GM18499 (cell line): Measurements from ENCODE around the gene PIP.
"Not testable (repeated sequence)": the region's sequence is repeated elsewhere in the genome, so short reads cannot be mapped to it uniquely, and the experiment has no call there.

Source experiments
- ATAC-seq: cut with Tn5 transposase; IDR thresholded peaks from one replicate; pipeline ENCODE4 v1.9.1; 2021; ENCODE audit warnings: moderate number of reproducible peaks; ENCODE audit not compliant: insufficient read depth, unreplicated experiment

Gene PIP, protein sequence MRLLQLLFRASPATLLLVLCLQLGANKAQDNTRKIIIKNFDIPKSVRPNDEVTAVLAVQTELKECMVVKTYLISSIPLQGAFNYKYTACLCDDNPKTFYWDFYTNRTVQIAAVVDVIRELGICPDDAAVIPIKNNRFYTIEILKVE

DNA sequence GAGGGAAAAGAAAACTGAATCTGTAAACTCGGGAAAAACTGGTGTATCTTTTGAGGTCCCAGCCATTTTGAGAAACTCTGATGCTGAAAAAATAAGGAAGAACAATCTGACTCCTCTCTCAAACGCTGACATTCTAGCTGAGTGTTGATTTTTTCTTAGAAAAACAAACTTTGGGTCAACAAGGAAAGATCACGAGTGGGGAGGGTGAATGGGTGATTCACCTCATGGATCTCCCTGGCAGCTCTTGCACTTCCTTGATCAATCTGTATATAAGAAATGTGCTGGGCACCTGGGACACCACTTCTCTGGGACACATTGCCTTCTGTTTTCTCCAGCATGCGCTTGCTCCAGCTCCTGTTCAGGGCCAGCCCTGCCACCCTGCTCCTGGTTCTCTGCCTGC is at the start of gene PIP:
PIP (plus strand) TSS at position 297 of the 400 bp plus-strand sequence; CDS start at position 337, 40 bp downstream.
- ATAC-seq = no peak

DNA sequence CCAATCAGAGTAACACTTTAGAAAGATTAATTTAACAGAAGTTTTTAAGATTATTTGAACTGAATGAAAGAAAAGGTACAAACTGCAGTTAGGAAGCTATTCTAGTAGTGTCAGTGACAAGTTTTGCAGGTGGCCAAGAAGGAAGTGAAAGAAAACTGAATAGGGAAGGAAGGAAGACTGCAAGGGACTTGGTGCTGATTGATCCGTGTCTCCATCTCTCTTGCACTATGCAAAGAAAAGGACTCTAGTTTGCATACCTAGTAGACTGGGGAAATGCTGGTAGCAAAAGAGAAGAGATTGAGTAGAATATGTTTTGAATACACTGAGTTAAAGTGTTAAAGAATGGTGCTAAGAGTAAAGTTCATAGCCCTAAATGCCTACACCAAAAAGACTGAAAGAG is 46.8 kb upstream of the PIP start:
- ATAC-seq = no peak

DNA sequence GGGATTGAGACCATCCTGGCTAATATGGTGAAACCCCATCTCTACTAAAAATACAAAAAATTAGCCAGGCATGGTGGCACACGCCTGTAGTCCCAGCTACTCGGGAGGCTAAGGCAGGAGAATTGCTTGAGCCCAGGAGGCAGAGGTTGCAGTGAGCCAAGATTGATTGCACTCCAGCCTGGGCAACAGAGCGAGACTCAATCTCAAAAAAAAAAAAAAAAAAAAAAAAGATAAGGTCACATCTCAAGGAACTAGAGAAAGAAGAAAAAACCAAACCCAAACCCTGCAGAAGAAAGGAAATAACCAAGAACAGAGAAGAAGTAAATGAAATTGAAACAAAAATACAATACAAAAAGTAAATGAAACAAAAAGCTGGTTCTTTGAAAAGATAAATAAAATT is 46.3 kb upstream of the PIP start:
- ATAC-seq = not testable (repeated sequence)

DNA sequence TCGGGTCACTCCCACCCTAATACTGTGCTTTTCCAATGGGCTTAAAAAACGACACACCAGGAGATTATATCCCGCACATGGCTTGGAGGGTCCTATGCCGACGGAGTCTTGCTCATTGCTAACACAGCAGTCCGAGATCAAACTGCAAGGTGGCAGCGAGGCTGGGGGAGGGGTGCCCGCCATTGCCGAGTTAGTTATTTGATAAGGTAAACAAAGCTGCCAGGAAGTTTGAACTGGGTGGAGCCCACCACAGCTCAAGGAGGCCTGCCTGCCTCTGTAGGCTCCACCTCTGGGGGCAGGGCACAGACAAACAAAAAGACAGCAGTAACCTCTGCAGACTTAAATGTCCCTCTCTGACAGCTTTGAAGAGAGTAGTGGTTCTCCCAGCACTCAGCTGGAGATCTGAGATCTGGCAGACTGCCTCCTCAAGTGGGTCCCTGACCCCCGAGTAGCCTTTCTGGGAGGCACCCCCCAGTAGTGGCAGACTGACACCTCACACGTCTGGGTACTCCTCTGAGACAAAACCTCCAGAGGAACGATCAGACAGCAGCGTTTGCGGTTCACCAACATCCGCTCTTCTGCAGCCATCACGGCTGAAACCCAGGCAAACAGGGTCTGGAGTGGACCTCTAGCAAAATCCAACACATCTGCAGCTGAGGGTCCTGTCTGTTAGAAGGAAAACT is 43.2 kb upstream of the PIP start:
- ATAC-seq = not testable (repeated sequence)

DNA sequence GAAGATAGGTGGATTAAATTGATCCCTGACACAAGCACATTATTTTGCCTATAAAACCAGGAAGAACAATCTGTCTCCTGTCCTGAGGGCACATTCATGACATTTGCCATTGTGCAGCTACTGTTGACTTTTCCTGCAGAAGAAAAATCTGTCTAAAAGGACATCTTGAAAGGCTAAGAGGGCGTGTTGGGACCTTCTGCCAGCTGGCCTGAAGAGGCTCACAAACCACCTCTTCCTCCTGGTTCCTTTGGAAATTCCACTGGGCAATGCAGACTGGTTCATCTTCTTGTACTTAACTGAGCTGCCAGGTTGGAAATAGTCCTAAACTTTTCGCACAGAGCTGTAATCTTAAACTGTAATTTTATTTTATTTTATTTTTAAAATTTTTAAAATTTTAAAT is 35.7 kb upstream of the PIP start:
- ATAC-seq = no peak

DNA sequence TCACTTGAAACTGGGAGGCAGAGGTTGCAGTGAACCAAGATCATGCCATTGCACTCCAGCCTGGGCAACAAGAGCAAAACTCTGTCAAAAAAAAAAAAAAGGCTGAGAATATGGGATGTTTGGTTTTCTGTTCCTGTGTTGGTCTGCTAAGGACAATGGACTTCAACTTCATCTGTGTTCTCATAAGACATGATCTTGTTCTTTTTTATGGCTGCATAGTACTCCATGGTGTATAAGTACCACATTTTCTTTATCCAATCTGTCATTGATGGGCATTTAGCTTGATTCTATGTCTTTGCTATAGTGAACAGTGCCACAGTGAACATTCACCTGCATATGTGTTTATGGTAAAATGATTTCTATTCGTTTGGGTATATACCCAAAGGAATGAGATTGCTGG is 32.3 kb upstream of the PIP start:
- not testable (repeated sequence) for ATAC-seq

DNA sequence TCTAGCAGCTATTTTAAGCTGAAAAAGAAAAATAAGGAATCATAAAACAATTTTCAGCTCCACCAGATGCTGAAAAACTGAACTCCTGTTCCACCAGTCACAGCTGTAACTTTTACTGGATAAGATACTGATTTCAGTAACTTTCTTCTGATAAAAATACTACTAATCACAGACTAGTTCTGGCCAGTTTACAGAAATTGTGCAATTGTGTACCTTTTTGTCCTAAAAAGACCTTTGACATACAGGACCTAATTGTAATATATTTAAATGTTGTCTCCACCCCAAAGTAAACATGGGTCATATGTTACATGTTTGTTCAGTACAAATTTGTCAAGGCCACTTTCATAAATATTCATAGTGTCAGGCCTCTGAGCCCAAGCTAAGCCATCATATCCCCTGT is 27.1 kb upstream of the PIP start:
- ATAC-seq = no peak

DNA sequence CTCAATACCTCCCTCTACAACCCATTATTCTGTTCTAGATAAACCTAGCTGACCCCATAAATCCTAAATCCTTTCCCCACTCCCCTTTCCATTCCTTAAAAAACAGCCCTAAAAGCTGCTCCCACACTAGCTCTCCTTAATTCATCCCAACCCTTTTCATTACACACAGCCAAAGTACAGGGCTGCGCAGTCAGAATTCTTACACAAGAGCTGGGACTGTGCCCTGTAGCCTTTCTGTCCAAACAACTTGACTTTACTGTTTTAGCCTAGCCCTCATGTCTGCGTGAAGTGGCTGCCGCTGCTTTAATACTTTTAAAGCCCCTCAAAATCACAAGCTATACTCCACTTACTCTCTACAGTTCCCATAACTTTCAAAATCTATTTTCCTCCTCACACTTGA is 23.9 kb upstream of the PIP start:
- not testable (repeated sequence) for ATAC-seq

DNA sequence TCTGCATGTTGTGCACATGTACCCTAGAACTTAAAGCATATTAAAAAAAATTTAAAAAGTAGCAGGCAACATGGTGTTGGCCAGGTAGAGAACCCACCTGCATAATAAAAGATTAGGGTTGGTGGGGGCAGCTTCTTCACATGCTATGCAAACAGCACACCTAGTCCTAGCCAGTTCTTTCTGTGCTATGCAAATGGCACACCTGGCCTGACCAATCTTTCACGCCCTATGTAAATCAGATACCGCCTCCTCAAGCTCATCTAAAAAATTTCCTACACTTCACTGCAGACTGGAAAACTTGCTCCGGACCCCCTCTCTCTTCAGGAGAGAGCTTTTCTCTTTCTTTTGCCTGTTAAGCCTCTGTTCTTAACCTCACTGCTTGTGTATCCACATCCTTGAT is 14.5 kb upstream of the PIP start:
- no peak for ATAC-seq

DNA sequence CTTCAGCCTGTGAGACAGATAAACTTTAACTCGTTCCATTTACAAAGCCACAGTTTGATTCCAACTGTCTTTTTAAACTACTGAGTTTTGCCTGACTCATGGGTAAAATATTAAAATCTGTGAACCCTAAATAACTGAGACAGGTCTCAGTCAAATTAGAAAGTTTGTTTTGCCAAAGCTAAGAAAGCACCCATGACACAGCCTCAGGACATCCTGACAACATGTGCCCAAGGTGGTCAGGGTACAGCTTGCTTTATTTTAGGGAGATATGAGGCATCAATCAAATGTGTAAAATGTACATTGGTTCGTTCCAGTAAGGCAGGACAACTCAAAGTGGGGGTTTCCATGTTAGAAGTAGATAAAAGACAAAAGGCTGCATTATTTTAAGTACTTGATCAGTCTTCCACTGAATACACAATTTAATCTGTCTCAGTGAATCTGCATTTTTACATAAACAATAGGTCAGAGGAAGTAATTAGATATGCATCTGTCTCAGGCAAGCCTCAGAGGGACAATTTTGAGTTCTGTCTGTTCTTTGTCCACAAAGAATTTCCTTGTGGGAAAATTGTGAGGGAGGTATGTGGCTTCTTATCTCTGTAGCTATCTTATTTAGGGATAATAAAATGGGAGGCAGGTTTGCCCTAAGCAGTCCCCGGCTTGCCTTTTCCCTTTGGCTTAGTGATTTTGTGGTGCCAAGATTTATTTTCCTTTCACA is 11.0 kb upstream of the PIP start:
- no peak for ATAC-seq

DNA sequence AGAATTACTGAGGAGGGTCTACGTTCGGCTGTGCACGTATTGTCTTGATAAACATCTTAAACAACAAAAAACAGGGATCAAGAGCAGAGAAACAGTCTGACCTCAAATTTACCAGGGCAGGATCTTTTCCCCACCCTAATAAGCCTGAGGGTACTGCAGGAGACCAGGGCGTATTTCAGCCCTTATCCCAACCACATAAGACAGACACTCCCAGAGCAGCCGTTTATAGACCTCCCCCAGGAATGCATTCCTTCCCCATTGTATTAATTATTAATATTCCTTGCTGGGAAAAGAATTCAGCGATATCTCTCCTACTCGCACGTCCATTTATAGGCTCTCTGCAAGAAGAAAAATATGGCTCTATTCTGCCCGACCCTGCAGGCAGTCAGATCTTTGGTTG is 8.6 kb upstream of the PIP start:
- not testable (repeated sequence) for ATAC-seq

DNA sequence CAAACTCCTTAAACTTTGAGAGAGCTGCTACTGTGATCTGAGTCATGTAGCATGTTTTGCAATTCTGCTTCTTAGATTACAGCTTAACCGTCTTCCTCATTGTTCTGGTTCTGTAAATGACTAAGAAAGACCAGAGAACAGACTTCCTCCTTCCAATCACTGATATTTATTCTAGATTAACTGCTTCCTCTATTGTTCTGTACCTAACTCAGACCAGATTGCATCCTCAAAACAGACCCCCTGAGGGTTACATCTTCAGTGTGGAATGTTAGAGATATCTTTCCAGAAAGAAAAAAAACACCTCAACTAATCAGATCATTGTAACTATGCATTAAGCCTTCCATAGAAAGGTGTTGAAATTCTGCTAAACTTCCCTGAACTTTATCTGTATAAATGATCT is 5.7 kb upstream of the PIP start:
- no peak for ATAC-seq

DNA sequence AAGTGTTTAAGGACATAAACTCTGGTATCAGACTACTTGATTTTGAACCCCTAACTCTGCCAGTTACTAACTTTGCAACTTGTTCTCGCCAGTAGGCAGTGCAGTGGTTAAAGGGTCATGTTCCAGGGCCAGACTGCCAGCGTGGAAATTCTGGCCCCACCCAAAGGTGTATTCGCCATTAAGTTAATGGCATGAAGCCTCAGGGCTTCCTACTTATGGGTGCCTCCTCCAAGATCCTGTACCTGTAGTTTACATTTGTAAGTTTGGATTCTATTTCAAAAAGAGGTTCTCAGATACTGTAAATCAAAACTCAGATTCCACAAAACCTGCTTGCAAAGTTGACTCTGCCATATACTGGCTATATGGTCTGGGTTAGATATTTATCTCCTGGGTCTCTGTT is 2.8 kb upstream of the PIP start:
- no peak for ATAC-seq

DNA sequence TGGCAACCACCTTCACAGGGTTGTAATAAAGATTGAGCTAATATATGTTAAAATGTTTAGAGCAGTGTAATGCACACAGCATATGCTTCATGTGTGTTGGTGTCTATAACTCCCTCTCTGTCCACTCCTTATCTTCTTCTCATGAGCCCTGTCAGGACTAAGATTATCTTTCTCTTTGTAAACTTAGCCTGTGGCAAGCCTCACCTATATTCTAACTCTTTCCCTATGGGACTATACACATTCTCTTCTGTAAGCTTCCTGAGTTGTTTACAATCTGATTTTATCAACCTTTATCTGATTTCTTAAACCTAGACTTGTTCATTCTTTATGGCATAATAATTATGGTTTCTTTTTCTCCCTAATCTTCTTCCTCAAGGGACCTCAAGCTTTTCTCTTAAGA is 2.4 kb upstream of the PIP start:
- no peak for ATAC-seq

DNA sequence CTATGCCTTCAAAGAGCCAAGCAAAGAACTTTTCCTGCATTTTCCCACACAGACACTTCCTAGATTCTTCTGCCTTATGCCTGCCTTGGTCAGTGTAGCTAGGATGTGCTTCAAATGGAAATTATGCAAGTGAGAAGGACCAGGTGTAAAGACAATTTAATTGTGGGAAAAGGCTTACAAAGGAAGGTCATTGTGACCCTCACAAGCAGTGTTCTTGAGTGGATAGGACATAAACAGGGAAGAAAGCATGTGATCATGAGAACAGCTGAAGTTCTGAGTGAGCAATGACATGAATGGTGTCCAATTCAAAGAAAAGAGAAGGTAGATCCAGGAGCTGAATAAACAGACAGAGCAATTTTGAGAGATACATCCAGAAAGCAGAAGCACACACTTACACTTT is 1.3 kb upstream of the PIP start:
- no peak for ATAC-seq

DNA sequence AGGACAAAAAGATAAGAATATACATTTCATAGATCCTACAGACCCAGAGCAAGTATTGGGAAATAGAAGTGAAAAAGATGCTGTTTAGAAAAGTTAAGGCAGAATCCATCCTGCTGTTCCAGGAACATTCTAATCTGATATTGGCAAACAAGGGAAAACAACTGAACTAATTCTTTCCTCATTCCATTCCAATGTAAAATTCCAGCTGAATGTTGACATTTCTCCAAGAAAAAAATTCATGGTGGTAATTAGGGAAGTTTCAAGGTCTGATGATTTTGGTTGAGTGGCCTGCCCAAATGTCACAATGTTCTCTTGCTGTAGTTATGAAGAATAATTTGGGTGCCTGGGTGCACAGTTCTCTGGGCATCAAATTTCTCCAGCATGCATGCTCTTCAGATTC is 15.2 kb downstream of the PIP start:
- no peak for ATAC-seq

DNA sequence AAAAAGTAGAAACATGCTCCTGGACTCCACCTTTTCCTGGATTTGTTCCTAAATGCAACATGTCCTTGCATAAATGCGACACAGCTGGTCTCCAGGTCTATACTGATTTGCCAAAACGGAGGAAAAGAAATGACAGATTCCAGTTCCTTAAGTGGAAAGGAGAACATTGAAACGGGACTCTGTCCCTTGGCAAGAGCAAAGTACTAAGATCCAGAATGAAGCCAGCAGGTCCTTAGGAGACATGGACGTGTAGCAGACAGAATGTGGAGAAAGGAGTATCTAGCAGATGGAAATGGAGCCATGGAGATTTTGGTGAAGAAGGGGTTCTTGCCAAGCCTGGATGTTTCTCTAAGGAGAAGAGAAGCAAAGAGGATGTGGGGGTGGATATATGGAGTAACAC is 16.2 kb downstream of the PIP start:
- ATAC-seq = no peak

DNA sequence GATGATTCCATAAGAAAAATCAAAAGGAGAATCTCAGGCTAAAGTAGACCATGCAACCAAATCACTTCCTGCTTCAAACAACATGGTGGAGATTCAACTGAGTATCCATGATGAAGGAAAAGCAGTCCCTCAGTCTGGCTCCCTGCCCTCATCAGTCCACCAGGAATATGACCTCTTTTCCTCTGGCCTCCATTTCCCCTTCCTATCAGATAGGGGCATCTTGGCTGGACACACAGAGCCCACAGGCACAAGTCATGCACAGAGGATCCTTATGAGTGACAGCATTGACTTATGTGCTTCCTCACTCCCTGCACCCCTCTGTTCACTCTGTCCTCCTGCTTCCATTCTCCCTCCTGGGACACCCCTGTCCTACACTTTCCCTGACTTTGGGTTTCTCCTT is 16.8 kb downstream of the PIP start:
- no peak for ATAC-seq

DNA sequence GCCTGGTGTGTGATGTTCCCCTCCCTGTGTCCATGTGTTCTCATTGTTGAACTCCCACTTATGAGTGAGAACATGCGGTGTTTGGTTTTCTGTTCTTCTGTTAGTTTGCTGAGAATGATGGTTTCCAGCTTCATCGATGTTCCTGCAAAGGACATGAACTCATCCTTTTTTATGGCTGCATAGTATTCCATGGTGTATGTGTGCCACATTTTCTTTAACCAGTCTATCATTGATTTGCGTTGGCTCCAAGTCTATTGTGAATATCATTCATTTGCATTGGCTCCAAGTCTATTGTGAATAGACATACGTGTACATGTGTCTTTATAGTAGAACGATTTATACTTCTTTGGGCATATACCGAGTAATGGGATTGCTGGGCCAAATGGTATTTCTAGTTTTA is 18.8 kb downstream of the PIP start:
- ATAC-seq = not testable (repeated sequence)

DNA sequence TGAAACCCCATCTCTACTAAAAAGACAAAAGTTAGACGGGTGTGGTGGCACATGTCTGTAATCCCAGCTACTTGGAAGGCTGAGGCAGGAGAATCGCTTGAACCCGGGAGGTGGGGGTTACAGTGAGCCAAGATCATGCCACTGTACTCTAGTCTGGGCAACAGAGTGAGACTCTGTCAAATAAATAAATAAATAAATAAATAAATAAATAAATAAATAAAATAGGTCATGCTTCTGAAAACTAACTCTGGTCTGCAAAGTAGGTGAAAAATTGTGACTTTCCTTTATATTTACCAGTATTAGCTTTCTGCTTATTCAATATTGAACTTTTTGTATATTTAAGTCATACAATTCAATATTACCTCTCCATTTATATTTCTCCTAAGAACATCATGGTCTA is 26.7 kb downstream of the PIP start:
- not testable (repeated sequence) for ATAC-seq

DNA sequence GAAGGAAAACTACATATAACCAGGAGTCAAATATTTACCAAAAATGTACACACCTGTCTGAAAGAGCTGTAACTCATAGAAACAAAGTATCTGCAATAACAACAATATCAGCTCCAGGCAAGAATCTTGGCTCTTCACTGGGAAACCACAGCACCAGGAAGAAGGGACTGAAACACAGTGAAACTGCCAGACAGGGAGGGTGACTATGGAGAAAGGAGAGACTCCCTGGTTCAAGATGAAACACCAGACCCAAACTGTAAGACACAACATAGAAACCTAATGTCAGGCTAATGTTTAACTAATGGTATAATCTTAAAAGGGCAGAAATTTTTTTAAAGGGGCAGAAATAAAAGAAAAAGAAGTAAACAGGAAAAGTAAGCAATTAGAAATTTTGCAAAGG is 39.8 kb downstream of the PIP start:
- ATAC-seq = no peak

DNA sequence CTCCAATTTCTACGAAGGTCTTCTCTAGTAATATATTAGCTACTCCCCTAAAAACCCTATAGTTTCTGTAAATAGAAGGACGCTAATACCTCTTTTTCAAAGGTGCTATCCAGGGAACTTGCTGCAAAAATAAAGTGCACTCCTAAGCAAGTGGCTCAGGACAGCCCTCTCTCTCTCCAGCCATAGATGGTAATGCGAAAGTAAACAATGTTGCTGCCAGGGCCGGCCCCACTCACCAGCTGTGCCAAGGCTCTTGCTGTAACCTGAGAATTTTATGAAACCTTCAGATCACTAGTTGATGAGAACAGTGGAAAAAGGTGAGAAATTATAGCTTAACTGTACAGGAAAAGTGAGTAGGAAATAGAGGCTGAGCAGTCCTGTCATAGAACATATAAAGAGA is 40.5 kb downstream of the PIP start:
- ATAC-seq = no peak
